Left colon (tissue), 2 donors: Measurements from ENCODE around the gene IQCH. TPM values are rescaled to one million over a fixed set of nuclear protein-coding genes. Genes with fewer than 3 reads are reported as not detected.

Experiments used
- ATAC-seq: fragments of 200-7000 bp; cut with Tn5 transposase; one replicate; pipeline ENCODE4 v1.9.1; 2020; ENCODE audit warnings: mild to moderate bottlenecking, moderate library complexity
- DNase-seq, 2 donors: peaks; one replicate each; pipeline ENCODE4 v3.0.0-alpha.2; 2020
- intact Hi-C, 2 donors: fragments of 100-400 bp; cut with DNase I in 1 of 2; cut with micrococcal nuclease in 1 of 2; formaldehyde crosslinking; loops; one replicate each; pipeline versions ENCODE4 v1.11.2 to v1.14.0; 2022; cut with DNase I, micrococcal nuclease
- total RNA-seq, 2 donors: library from RNA; stranded (reverse); fragmentation: NEBNext Ultra II Directional; extraction: Animal tissue kit (Norgen Biotek cat#: 25700); gene quantifications; one replicate each; pipeline ENCODE4 v1.2.1, GENCODE V29; 2021
- donor health status: DM: no; HTN: no; CAD: no.
- donor health status: DM: yes; HTN: yes; CAD: no.

IQCH gene
- total RNA-seq, 2 donors from 2014 or later: 1.8 to 2.9 TPM

- intact Hi-C loops: no loop called here
- DNase-seq (no peak), ATAC-seq (no peak)
These were observed 269.6 kb downstream of the IQCH start for GRCh38 chr15:67524235-67524634.

DNA sequence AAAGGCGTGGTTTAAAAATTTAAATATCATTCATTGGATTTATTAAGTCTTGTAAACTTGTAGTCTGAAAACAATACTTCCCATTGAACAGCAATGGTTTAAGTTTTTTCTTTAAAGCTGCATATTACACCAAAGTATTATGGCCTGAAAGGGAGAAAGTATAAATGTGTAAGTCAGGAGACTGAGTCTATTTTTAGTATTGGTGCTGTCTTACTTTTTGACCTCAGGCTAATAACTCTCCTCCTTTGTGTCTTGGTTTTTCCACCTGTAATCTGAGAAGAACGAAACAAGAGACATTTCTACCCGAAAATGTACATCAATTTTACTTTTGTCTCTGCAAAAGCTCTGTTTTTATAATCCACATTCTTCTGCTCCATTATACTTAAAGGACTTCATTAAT lies 273.9 kb downstream of the IQCH start:
- DNase-seq (no peak), ATAC-seq (no peak)
- intact Hi-C loops: no loop called here

- intact Hi-C loops: no loop called here
- DNase-seq: no peak
- ATAC-seq: no peak
These were observed 276.9 kb downstream of the IQCH start for GRCh38 chr15:67531379-67531914.

GRCh38 chr15:67533873-67534272 lies 279.3 kb downstream of the IQCH start:
- ATAC-seq (no peak), DNase-seq (no peak)
- intact Hi-C loops: no loop called here

- intact Hi-C loops: no loop called here
- no peak for ATAC-seq
- no peak for DNase-seq
These were observed 279.8 kb downstream of the IQCH start for GRCh38 chr15:67534360-67534759.

- intact Hi-C loops: no loop called here
- ATAC-seq: no peak
These were observed 283.2 kb downstream of the IQCH start for GRCh38 chr15:67537771-67538170.

GRCh38 chr15:67542420-67543347 lies 288.1 kb downstream of the IQCH start, which contains the start of gene MAP2K5:
MAP2K5 (plus strand) TSS chr15:67542703; CDS start chr15:67543336, 633 bp downstream.
- ATAC-seq (peak; percentile 84), DNase-seq (peak; percentile 85 to 93)
- intact Hi-C loops: no loop called here

More at GRCh38 chr15:67537771-67538170, 283.2 kb downstream of the IQCH start:
- no peak for DNase-seq

DNA sequence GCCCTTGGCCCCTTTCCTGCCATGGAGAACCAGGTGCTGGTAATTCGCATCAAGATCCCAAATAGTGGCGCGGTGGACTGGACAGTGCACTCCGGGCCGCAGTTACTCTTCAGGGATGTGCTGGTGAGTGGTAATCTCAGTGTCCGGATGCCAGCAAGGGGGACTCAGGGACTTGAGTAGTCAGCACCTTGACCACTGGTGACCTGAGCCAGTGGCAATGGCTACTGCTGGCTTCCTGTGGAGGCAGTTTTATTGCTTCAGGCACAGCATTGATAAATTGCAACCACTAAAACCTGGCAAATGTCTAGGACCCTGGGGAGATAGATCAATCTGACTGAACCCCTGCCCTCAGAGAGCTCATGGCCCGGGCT lies 288.7 kb downstream of the IQCH start:
- intact Hi-C loops: no loop called here
- ATAC-seq (peak; percentile 20), DNase-seq (peak; percentile 37)

- ATAC-seq (no peak), DNase-seq (no peak)
- intact Hi-C loops: no loop called here
These were observed 289.9 kb downstream of the IQCH start for GRCh38 chr15:67544475-67544874.

DNA sequence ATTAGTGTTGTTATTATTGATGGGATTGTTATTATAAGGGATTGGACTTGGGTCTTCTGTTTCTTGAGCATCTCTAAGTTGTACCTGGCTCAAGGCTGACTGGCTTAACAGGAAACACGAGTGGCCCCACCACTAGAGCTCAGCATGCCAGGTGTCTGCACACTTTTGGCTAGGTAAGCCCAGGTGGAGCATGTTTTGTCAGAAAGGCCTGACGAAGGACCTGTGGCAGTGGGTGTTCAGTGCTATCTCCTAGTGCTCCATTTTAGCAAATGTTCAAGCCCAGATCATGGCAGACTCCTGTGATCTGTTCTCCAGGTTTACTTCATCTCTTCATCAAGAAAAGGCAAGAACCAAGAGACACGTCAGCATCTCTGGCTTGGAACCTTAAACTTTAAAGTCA lies 291.3 kb downstream of the IQCH start:
- ATAC-seq: no peak
- DNase-seq: no peak
- intact Hi-C loops: no loop called here

GRCh38 chr15:67547064-67547463 lies 292.5 kb downstream of the IQCH start:
- intact Hi-C loops: no loop called here
- ATAC-seq (peak; percentile 50), DNase-seq (no peak)

GRCh38 chr15:67547836-67548235 lies 293.2 kb downstream of the IQCH start:
- ATAC-seq: no peak
- intact Hi-C loops: no loop called here
- DNase-seq: no peak

DNA sequence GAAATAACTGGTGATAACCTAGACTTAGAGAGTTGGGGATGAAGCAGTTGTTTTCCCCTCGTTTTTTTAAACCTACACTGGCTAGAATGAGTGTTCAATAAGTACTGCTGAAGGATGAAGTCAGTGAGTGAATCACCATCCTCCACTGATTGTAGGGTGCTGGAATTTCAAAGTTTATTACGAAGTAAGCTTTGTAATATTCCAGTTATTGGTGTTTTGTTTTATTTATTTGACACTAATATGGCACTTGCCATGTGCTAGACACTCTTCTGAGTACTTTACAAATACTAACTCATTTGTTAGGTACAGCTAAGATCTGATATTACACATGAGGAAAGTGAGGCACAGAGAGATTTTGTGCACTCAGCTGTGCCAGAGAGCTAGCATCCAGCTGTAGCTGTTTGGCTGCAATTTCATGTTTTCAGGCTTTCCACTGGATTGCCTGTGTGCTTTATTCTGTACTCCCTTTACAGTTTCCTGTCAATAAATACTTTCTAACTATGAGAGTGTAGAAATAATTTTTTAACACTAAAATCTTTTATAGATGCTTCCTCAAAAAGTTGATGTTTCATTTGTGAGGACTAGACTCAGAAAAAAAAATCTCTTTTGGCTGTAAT lies 293.8 kb downstream of the IQCH start:
- ATAC-seq (no peak), DNase-seq (no peak)
- intact Hi-C loops: no loop called here

- DNase-seq: peak; percentile 49 to 59
- intact Hi-C loops: no loop called here
- peak; percentile 78 for ATAC-seq
These were observed 294.5 kb downstream of the IQCH start for GRCh38 chr15:67548862-67549651.

GRCh38 chr15:67549736-67550135 lies 295.1 kb downstream of the IQCH start:
- intact Hi-C loops: no loop called here
- ATAC-seq: no peak

DNA sequence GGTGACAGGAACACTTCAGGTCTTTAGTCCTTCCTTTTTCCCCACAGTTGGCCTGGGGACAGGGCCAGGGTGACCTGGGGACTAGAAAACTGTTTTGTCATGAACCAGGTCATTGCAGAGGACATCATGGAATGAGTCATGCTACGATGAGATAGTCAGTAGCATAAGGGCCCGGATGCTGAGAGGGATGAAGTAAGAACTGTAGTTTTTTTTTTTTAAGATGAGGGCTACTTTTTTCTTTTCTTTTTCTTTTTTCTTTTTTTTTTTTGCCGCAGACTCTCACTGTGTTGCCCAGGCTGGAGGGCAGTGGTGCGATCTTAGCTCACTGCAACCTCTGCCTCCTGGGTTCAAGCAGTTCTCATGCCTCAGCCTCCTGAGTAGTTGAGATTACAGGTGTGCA lies 295.9 kb downstream of the IQCH start:
- ATAC-seq: no peak
- intact Hi-C loops: no loop called here
- DNase-seq: no peak

More at GRCh38 chr15:67549736-67550135, 295.1 kb downstream of the IQCH start:
- no peak for DNase-seq

- DNase-seq (no peak), ATAC-seq (no peak)
- intact Hi-C loops: no loop called here
These were observed 296.7 kb downstream of the IQCH start for GRCh38 chr15:67551207-67551743.
